Fibroblast of the aortic adventitia (primary cell): ENCODE results near the gene SORCS1. TPM values are rescaled to one million over a fixed set of nuclear protein-coding genes. Genes with fewer than 3 reads are reported as not detected.

Experiments
- DNase-seq: peaks from one replicate; pipeline ENCODE4 v3.0.0-alpha.2; 2010; ENCODE audit warnings: low read depth
- H3K4me3 ChIP-seq: 2 replicates; pipeline ENCODE4 v1.5.1; 2011; ENCODE audit warnings: low read depth, mild to moderate bottlenecking, control low read depth, low read length, moderate library complexity
- CTCF ChIP-seq: IDR thresholded peaks from 2 replicates; pipeline ENCODE4 v1.5.1; 2011; ENCODE audit warnings: mild to moderate bottlenecking, low read length, control low read depth, inconsistent platforms; ENCODE audit not compliant: insufficient read depth
- total RNA-seq: library from RNA; depleted of rRNA; stranded (reverse); fragments of >200 nt; gene quantifications from 2 replicates; pipeline ENCODE4 v1.2.3, GENCODE V29; 2012; ENCODE audit warnings: low replicate concordance

SORCS1 gene
- total RNA-seq, 1 donor, result not detected

GRCh38 chr10:106765241-106765754 is 399.2 kb downstream of the SORCS1 start:
- DNase-seq, result no peak
- TF ChIP-seq CTCF, result no peak
- no peak overlapping the region for H3K4me3 ChIP-seq

GRCh38 chr10:106764360-106764759 is 400.1 kb downstream of the SORCS1 start:
- DNase-seq, result no peak
- TF ChIP-seq CTCF, result no peak

GRCh38 chr10:106761906-106762305 is 402.6 kb downstream of the SORCS1 start:
- no peak for DNase-seq
- no peak for TF ChIP-seq CTCF
- no peak overlapping the region for H3K4me3 ChIP-seq

More at GRCh38 chr10:106764360-106764759, 400.1 kb downstream of the SORCS1 start:
- no peak overlapping the region for H3K4me3 ChIP-seq

GRCh38 chr10:106757521-106757920 is 407.0 kb downstream of the SORCS1 start:
- no peak for DNase-seq
- TF ChIP-seq CTCF, result no peak
- no peak overlapping the region for H3K4me3 ChIP-seq

- no peak for DNase-seq
- no peak overlapping the region for H3K4me3 ChIP-seq
- no peak for TF ChIP-seq CTCF
Measured at GRCh38 chr10:106751091-106751490, 413.4 kb downstream of the SORCS1 start.

- TF ChIP-seq CTCF, result no peak
- no peak for DNase-seq
- H3K4me3 ChIP-seq, result no peak overlapping the region
Measured at GRCh38 chr10:106746868-106747267, 417.6 kb downstream of the SORCS1 start.

GRCh38 chr10:106741006-106741530 is 423.4 kb downstream of the SORCS1 start:
- TF ChIP-seq CTCF, result no peak
- DNase-seq, result no peak
- no peak overlapping the region for H3K4me3 ChIP-seq
